Upper lobe of right lung (tissue), 1 donor: ENCODE results near the gene TRIM8. TPM values are rescaled to one million over a fixed set of nuclear protein-coding genes. Genes with fewer than 3 reads are reported as not detected.

Experiments used
- ATAC-seq: fragments of 200-7000 bp; cut with Tn5 transposase; one replicate; pipeline ENCODE4 v1.9.1; 2020; ENCODE audit warnings: mild to moderate bottlenecking, moderate library complexity
- DNase-seq: peaks from one replicate; pipeline ENCODE4 v3.0.0-alpha.2; 2020
- H3K27ac ChIP-seq: fragments of 200-600 bp; one replicate; pipeline ENCODE4 v1.8.0; 2022
- H3K27me3 ChIP-seq: fragments of 200-600 bp; one replicate; pipeline ENCODE4 v1.8.0; 2022; ENCODE audit warnings: mild to moderate bottlenecking
- H3K36me3 ChIP-seq: fragments of 200-600 bp; one replicate; pipeline ENCODE4 v1.8.0; 2022
- H3K4me1 ChIP-seq: fragments of 200-600 bp; one replicate; pipeline ENCODE4 v1.8.0; 2022
- H3K4me3 ChIP-seq: fragments of 200-600 bp; one replicate; pipeline ENCODE4 v1.8.0; 2022; ENCODE audit warnings: mild to moderate bottlenecking
- H3K9me3 ChIP-seq: fragments of 200-600 bp; one replicate; pipeline ENCODE4 v1.8.0; 2022
- intact Hi-C: fragments of 100-400 bp; cut with DNase I; formaldehyde crosslinking; loops from one replicate; pipeline ENCODE4 v1.11.0; 2022
- total RNA-seq: library from RNA; stranded (reverse); fragmentation: NEBNext Ultra II Directional; extraction: Animal tissue kit (Norgen Biotek cat#: 25700); gene quantifications from one replicate; pipeline ENCODE4 v1.2.1, GENCODE V29; 2021
- TF ChIP-seq, protein P1 (sequence below): fragments of 200-600 bp; IDR thresholded peaks from one replicate; pipeline ENCODE4 v1.8.0; 2022; ENCODE audit warnings: antibody characterized with exemption
- donor health status: DM: no; HTN: yes; CAD: no; lungs with severe emphysema.

Gene TRIM8
- total RNA-seq, 1 donor from 2014 or later, result 146 TPM

DNA sequence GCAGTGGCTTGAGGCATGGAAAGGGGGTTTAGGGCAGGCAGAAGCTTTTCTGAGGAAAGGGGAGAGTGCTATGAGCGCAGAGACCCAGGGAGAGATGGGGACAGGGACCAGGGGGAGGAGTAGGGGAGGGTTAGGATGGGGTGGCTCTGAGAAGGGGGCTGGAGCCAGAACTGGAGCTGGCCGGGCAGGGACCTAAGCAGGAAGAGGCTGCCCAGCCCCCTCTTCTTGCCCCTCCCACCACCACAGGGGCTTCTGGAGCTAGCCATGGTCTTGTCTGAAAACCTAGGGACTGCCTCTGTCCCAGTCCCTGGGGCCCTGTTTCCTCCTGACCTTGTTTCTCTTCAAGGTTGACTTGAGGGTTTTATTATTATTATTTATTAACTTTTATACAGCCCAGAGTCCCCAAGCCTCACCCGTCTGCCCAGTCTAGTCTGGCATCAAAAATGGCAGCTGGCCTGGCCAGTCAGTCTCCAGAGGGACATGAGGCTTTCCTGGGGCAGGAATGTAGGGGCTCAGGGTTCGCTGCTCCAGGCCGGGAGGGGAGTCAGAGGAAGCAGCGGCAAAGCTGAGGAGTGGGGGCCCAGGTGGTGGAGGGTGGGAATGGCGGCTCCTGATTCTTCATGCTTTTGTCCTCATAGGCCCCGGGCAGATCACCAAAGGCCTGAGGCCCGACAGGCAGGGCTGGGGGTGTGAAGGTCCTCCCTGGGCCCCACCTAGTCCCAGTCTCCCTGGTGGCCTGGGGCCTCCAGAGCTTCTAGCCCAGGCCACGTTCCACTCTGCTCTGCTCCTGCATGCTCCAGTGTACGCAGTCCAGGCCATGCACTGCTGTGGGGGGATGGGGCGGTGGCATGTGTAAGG is 5.7 kb downstream of the TRIM8 start:
- TF ChIP-seq, protein P1, sequence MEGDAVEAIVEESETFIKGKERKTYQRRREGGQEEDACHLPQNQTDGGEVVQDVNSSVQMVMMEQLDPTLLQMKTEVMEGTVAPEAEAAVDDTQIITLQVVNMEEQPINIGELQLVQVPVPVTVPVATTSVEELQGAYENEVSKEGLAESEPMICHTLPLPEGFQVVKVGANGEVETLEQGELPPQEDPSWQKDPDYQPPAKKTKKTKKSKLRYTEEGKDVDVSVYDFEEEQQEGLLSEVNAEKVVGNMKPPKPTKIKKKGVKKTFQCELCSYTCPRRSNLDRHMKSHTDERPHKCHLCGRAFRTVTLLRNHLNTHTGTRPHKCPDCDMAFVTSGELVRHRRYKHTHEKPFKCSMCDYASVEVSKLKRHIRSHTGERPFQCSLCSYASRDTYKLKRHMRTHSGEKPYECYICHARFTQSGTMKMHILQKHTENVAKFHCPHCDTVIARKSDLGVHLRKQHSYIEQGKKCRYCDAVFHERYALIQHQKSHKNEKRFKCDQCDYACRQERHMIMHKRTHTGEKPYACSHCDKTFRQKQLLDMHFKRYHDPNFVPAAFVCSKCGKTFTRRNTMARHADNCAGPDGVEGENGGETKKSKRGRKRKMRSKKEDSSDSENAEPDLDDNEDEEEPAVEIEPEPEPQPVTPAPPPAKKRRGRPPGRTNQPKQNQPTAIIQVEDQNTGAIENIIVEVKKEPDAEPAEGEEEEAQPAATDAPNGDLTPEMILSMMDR, result no peak
- Histone ChIP-seq H3K9me3 (no peaks in the 10 kb centered on the region), H3K4me3 (peak overlapping the region; percentile 85), H3K36me3 (peaks cover 29% of the 10 kb centered on the region), H3K4me1 (peaks cover 83% of the 10 kb centered on the region), H3K27me3 (no peaks in the 10 kb centered on the region), H3K27ac (peak overlapping the region; percentile 77)
- intact Hi-C loops, result no loop called here
- ATAC-seq, result no peak
- DNase-seq, result peak; percentile 69

DNA sequence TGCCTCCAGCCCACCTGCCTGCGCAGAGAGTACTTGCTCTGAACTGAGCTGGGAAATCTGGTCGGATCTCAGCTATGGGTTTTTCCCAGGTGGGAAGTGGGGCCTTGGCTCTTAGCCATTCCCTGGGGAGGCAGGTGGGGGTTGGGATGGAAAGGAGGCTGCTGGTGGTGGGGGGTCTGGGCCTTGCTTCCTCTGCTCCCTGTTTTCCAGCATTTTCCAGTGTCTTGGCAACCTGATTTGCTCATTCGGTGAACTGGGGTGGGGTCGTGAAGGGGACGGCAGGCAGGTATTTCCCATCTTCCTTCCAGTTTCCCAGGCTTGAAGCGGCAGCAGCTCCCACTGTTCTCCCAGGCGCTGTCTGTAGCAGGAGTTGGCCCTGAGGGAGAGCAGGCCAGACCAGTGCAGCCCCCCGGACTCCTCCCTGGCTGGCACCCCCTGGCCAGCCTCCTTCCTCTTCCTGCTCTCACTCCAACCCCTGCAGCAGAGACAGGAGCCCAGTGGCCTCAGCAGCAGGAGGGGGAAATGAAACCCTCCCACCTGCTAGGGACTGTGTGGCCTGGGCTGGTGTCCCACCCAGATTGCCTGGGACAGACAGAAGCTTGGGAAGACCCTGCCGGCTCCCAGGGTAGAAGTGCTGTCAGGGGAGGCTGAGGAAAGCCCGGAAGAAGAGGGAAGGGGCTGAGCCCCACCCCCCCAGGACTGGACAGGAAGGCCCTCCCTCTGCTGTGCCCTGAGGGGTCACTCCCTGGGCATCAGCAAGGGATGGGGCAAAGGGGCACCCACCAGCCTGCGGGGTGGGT is 6.6 kb downstream of the TRIM8 start:
- TF ChIP-seq, protein P1, result no peak
- DNase-seq, result peak; percentile 65
- H3K36me3 ChIP-seq, result peaks cover 37% of the 10 kb centered on the region
- peak; percentile 2 for ATAC-seq
- H3K9me3 ChIP-seq, result no peaks in the 10 kb centered on the region
- H3K4me3 ChIP-seq, result peak overlapping the region; percentile 85
- intact Hi-C loops, result no loop called here
- no peaks in the 10 kb centered on the region for H3K27me3 ChIP-seq
- peak overlapping the region; percentile 77 for H3K27ac ChIP-seq
- H3K4me1 ChIP-seq, result peaks cover 83% of the 10 kb centered on the region

DNA sequence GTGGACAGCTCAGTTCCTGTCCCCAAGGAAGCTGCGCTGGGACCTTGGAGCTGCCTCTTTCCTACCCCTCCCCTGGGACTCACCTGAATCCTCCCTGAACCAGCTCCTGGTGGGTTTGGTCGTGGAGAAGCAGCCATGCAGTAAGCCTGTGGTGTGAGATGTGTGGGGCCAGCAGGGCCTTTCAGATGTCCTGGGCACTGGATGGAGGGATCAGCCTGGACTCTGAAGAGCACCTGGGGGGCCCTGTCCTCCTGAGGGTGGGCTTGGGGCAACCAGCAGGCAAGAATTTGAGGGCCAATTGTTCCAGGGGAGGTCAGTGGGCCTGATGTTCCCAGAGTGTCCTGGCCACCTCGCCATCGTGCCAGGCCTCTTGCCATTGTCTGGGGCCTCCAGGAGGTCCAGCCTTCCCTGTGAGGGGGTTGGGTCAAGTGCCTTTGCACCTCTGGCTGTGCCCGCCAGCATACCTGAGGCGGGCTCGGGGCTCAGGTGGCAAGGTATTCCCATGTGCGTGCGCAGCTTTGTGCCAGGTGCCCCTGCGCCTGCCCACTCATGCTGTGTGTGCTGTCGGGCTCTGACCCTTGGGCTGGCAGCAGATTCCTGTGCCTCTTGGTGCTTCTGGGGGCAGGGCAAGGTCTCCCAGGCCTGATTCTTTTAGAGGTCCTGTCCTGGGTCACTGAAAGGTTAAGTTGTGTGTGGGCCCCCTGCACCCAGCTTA is 7.3 kb downstream of the TRIM8 start:
- Histone ChIP-seq H3K36me3 (peaks cover 45% of the 10 kb centered on the region), H3K9me3 (no peaks in the 10 kb centered on the region), H3K27ac (peak overlapping the region; percentile 77), H3K4me1 (peaks cover 89% of the 10 kb centered on the region), H3K4me3 (no peak overlapping the region), H3K27me3 (no peaks in the 10 kb centered on the region)
- ATAC-seq, result no peak
- intact Hi-C loops, result no loop called here
- no peak for DNase-seq
- TF ChIP-seq, protein P1, result no peak

DNA sequence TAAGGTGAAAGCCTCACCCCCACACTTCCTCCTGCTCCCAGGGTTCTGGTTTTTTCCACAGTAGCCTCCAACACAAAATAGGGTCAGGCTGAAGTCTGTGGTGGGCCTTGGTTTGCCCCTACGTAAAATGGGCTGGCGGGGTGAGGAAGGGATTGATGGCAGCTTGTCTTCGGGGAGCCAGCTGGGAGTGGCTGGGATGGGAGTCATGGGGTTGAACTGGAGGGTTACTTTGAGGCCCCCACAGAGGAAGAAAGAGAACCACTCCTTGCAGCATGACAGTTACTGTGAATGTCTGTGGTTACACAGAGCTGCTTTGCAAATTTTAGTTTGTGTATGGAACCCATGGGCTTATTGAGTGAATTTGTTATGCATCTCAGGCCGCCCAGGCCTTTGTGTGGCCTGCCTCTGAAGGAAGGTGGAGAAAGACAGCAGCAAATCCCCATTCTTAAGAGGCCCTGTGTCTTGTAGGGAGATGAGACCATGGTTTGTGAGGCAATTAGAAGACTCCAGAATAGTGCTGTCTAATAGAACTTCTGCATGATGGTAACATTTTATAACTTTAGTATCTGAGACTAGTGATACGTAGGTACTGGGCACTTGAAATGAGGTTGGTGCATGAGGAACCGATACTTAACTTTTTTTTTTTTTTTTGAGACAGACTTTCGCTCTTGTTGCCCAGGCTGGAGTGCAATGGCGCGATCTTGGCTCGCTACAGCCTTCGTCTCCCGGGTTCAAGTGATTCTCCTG is 8.1 kb downstream of the TRIM8 start:
- Histone ChIP-seq H3K9me3 (no peaks in the 10 kb centered on the region), H3K27me3 (no peaks in the 10 kb centered on the region), H3K27ac (peak overlapping the region; percentile 77), H3K4me1 (peaks cover 89% of the 10 kb centered on the region), H3K4me3 (no peak overlapping the region), H3K36me3 (peaks cover 52% of the 10 kb centered on the region)
- TF ChIP-seq, protein P1, result no peak
- DNase-seq (no peak), ATAC-seq (no peak)
- intact Hi-C loops, result no loop called here

DNA sequence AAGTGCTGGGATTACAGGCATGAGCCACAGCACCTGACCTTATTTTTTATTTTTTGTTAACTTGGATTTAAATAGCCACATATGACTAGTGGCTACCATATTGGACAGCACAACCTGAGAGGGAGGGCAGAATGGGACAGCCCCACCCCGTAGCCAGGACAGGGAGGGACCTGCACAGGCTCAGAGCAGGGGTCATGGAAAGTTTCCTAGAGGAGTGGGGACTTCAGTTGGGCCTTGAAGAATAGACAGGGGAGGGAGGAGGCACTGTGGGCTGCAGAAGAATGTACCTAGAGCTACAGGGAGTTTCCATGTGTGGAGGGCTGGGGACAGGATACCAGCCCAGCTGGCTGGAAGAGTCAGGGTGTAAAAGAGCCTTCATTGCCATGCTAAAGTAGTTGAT is 8.8 kb downstream of the TRIM8 start:
- ATAC-seq, result peak; percentile 1
- no peak for DNase-seq
- intact Hi-C loops, result no loop called here
- H3K36me3 ChIP-seq, result peaks cover 52% of the 10 kb centered on the region
- no peaks in the 10 kb centered on the region for H3K9me3 ChIP-seq
- TF ChIP-seq, protein P1, result no peak
- peaks cover 89% of the 10 kb centered on the region for H3K4me1 ChIP-seq
- no peak overlapping the region for H3K27ac ChIP-seq
- H3K27me3 ChIP-seq, result no peaks in the 10 kb centered on the region
- no peak overlapping the region for H3K4me3 ChIP-seq
